NCI-H446 treated with DMSO at 0.1 percent for 48 hours (cell line): ENCODE data around the gene CADPS2.

Experiments
- DNase-seq: peaks from one replicate; lab custom pipeline; 2025; lab: John Stamatoyannopoulos, UW

Gene CADPS2

DNA sequence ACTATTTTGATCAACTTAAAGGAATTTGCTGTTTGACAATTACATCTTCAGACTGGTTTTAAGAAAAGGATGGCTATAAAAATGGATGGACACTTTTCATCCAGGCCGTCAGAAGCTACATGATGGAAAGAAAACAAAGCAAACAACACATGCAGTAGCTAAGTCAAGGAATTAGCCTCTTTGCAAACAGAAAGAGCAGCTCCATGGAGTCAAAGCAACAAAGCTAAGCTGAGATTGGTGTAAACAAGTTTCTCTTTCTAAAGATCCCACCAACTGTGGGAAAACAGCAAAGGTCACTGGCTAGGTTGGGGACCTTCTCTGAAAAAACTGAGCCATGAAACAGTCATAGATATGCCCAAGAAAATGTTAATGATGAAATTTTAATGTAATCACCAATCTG lies 286.2 kb downstream of the CADPS2 start:
- DNase-seq: no peak

DNA sequence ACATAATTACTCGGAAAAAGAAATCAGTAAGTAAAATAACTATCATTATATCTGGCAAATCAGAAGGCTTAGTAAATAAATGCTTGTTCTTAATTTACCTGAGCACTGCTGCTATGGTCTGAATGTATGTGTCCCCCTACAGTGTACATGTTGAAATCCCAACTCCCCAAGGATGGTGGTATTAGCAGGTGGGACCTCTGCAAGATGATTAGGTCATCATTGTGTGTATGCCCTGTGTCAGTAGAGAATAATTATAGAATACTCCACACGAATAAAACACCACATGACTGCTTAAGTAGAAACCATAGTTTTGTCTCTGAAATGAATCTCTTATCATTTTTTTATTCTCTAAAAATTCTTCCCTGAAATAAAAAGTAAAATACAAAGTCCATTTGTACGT lies 289.0 kb downstream of the CADPS2 start:
- DNase-seq: no peak

GRCh38 chr7:122595885-122596284 lies 290.4 kb downstream of the CADPS2 start:
- DNase-seq: no peak

DNA sequence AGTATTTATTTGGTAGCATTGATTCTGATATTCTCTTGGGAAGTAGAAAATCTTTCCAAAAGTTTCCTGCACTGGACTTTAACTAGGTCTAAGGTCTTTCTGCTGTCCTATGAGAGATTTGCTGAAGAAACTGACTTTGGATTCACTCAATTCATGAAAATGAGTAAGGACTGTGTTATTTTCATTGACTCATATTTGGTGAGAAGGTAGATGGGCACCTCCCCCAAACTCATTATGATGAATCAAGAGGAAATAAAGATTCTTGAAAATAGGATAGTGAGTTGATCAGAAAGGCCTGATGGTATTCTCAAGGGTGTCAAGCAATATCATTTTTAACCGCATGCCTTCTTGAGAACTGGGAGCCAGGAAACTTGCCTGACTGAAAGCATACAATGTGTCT lies 297.6 kb downstream of the CADPS2 start:
- DNase-seq: no peak

DNA sequence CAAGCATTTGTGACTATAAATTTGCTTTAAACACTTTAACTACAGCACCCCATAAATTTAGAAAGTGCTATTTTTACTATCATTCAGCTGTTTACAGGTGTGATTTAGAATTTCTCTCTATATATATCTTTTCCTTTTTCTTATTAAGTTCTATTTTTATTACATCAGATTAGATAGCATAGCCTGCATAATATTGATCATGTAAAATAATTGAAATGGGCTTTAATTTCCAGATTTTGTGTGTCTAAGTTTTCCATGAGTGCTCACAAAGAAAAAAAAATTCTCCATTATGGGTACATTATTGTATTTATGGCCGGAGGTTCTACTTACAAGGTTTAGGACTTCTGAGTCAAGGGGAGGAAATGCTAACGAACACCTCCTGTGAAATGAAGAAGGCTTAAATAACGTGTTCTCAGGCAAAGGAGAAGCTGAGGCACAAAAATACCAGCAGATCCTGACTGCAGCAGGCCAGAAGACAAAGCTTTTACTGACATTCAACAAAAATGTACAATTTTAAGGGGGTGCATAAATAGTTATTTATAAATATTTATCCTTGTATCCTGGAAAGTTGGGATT lies 301.5 kb downstream of the CADPS2 start:
- no peak for DNase-seq

GRCh38 chr7:122578350-122578749 lies 307.9 kb downstream of the CADPS2 start:
- DNase-seq: no peak

- DNase-seq: no peak
Measured at GRCh38 chr7:122577449-122578003, 308.7 kb downstream of the CADPS2 start.

GRCh38 chr7:122572706-122573105 lies 313.6 kb downstream of the CADPS2 start:
- DNase-seq: no peak

GRCh38 chr7:122561326-122561725 lies 324.9 kb downstream of the CADPS2 start:
- no peak for DNase-seq

GRCh38 chr7:122556873-122557542 lies 329.3 kb downstream of the CADPS2 start:
- DNase-seq: no peak

- DNase-seq: no peak
Measured at GRCh38 chr7:122556219-122556618, 330.0 kb downstream of the CADPS2 start.

DNA sequence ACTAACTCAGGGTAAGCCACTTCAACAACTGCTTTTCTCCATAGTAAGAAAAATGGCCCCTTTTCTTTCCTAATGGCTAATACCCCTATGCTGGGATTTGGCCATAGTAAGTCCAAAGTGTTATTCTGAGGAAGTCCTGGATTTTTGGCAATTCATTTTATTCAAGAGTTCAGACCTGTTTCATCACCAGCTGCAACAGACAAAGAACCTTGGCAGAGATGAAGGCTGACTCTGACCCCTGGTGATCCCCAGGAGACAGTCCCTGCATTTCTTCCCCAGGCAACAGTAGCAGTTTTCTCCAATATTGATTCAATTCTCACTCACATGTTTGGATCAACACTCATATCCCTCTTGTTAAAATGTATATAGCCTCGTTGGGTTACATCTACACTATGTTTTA lies 332.5 kb downstream of the CADPS2 start:
- no peak for DNase-seq

DNA sequence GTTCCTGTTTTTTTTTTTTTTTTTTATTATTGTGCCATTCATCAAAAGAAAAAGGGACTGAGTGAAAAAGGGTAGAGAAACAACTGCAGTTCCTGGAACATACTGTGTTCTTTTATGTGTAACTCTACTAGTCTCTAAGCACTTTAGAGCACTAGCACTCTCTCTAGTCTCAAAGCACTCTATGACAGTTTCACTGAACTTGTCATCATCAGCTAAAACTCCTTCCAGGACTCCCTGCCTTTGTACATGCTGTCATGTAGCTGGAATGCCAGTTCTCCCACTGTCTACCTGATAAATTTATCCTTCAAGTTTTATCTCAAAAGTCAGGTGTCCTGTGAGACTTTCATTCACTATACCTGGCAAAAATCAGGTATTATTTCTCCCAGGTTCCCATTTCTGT lies 333.5 kb downstream of the CADPS2 start:
- DNase-seq: no peak

DNA sequence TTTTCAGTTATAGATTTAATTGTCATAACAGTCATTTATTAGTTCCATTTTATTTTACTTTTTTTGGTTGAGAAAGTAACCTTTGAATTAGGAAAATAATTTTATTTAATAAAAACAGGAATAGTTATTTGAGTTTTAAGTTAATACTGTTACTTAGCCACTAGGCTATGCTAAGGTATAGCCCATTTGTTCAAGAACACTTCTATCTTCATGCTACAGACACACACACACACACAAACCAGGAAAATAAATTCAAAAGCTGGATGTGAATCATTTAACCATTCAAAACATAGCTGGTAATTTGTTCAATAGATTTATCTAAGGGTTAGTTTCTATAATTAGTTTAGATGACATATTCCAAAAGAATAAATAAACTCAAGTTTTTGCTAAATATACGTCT lies 335.7 kb downstream of the CADPS2 start:
- DNase-seq: no peak

DNA sequence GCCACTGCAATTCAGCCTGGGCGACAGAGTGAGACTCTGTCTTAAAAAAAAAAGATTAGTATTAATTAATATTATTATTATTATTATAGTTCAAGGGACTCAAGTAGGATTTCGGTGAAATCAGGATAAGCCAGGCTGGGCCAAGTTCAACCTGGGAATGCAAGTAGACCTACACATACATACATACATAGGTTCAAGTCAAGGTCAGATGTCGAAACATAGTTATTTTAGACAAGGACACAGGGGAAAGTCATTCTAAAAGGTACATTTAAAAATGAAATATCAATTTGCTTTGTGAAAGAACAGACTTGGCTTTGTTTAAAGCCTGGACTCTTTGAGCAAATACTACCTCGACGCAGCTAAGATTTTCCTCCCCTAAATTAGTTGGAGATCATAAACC lies 336.7 kb downstream of the CADPS2 start:
- DNase-seq: no peak

GRCh38 chr7:122546496-122546895 lies 339.8 kb downstream of the CADPS2 start:
- no peak for DNase-seq

DNA sequence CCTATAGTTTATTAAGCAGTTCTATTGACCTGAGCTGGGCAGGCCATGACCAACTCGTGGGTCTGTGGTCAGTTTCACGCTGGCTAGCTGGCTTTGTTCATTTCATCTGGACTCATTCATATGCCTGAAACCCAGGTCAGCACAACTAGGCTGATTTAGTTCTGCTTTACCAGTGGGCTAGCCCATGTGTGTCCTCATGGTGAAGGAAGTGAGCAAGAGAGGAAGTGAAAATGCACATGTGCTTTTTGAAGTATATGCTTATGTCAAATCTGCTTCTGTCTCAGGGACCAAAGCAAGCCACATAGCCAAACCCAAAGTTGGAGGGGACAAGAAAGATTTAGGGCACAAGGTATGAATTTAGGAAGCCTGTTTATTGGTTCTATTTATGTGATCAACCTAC lies 341.8 kb downstream of the CADPS2 start:
- DNase-seq: no peak

DNA sequence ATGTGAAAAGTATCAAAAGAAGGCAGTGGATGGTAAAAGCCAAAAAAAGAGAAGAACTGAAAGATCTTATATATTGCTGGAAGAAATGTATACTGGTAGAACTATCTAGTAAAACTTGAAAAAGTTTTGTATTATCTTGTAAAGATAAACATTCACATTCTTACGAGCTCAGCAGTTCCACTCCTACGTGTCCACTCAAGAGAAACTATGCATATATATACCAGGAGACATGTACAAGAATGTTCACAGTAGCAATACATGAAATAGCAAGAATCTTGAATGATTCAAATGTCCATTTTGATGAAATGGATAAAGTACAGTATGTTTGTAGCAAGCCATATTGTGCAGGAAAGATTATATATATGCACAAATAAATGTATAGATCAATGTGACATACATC lies 342.4 kb downstream of the CADPS2 start:
- DNase-seq: no peak

DNA sequence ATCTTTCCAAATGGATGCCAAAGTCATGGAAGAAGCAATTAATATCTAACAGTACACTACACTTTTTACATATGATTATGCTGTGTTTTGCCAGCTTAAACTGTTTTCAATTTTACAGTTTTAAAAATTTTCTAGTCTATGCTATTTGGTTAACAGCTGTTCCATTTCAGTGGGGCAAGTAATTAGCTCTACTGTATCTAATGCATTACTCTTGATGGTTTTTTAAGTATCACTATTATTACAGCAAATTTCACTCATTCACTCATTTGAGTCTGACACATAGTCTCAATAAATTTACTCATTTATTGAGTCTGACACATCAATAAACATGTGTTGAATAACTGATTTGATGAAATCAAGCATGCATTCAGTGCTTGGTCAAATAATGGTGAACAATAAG lies 343.1 kb downstream of the CADPS2 start:
- no peak for DNase-seq

DNA sequence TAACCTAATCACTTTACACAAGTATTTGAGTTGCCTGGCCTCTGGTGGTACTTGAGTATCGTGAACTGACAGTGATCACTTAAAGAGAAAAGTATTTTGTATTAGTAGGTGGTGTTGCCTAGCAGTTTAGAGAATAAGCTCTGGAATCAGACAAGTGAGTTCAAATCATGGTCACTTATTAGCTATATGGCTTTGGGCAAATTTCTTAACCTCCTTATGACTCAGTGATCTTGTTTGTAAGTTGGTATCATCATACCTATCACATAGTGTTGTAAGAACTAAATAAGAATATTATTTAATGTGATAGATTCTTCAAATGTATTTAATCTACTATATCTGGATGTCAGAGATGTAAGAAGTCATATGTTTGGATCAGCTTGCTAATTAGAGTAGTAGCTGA lies 351.2 kb downstream of the CADPS2 start:
- DNase-seq: no peak

DNA sequence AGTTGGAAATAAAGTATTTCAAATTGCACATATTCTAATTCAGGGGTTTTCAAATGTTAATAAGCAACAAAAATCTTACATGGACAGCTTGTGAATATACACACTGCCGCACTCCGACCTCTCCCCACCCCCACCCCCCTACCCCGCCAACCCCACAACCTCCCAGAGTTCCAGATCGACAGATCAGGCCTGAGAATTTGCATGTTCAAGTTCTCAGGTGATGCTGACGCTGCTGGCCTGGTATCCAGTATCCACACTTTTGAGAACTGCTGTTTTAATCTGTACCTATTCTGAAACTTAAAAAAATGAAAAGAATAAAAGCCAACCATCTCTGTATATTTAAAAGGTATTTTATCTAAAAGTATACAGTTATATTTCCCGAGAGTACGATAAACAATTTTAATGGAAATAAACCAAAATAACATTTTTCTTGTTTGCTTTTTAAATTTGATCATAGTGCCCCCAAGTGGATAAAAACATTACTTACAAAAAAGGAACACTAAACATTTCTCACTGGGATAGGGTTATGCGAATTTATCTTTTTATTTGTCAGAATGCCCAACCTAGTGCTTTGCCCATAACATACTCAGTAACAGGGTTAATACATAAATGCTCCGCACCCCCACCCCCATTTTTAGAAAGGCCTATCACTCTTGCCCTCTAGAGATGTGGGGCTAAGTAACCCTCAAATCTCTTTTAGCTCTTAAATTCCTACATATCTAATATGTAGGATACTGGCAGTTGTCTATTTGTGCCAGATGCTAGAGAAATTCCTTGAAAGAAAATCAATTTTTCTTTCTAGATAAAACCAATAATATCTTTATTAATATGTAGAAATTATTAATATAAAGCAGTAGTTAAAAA lies 353.6 kb downstream of the CADPS2 start:
- DNase-seq: no peak

GRCh38 chr7:122528879-122529481 lies 357.3 kb downstream of the CADPS2 start:
- DNase-seq: no peak

DNA sequence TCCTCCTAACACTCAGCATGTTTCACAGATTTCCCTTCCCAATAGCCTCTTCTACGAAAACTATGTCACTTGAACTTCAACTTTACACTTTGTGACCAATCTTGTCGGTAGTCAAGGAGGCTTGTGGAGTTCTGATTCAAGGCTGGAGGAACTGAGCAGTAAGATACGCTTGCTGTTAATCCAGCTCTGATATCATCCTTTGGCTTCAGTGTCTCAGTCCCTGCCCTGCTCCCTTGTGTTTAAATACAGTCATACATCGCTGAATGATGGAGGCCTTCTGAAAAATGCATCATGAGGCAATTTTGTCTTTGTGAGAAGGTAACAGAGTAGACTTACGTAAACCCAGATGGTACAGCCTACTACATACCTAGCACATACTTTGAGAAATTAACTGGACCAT lies 360.9 kb downstream of the CADPS2 start:
- DNase-seq: no peak
